GM19328 (cell line): ENCODE data around the gene NACC2.

Experiments
- ATAC-seq: cut with Tn5 transposase; IDR thresholded peaks from one replicate; pipeline ENCODE4 v1.9.1; 2021; ENCODE audit warnings: mild to moderate bottlenecking, moderate library complexity; ENCODE audit not compliant: unreplicated experiment

Gene NACC2

GRCh38 chr9:135998410-135999071 is 96.5 kb downstream of the NACC2 start:
- ATAC-seq, result no peak

GRCh38 chr9:135998016-135998380 is 97.1 kb downstream of the NACC2 start:
- ATAC-seq, result no peak

- no peak for ATAC-seq
Observed at GRCh38 chr9:135997090-135998015, 97.7 kb downstream of the NACC2 start.

- ATAC-seq, result no peak
Observed at GRCh38 chr9:135995816-135996215, 99.3 kb downstream of the NACC2 start.

- no peak for ATAC-seq
Observed at GRCh38 chr9:135994501-135995192, 100.4 kb downstream of the NACC2 start.

GRCh38 chr9:135993765-135994500 is 101.2 kb downstream of the NACC2 start:
- no peak for ATAC-seq

- ATAC-seq, result no peak
Observed at GRCh38 chr9:135993409-135993742, 101.7 kb downstream of the NACC2 start.

- ATAC-seq, result no peak
Observed at GRCh38 chr9:135992486-135993408, 102.3 kb downstream of the NACC2 start.

- ATAC-seq, result no peak
Observed at GRCh38 chr9:135991771-135992170, 103.3 kb downstream of the NACC2 start.

GRCh38 chr9:135990468-135991429 is 104.3 kb downstream of the NACC2 start:
- no peak for ATAC-seq

GRCh38 chr9:135989722-135990467 is 105.2 kb downstream of the NACC2 start:
- no peak for ATAC-seq

GRCh38 chr9:135989157-135989556 is 105.9 kb downstream of the NACC2 start:
- ATAC-seq, result no peak

- no peak for ATAC-seq
Observed at GRCh38 chr9:135988493-135988892, 106.6 kb downstream of the NACC2 start.

- ATAC-seq, result no peak
Observed at GRCh38 chr9:135987838-135988404, 107.2 kb downstream of the NACC2 start.

- ATAC-seq, result no peak
Observed at GRCh38 chr9:135986605-135987004, 108.5 kb downstream of the NACC2 start.

- no peak for ATAC-seq
Observed at GRCh38 chr9:135985889-135986288, 109.2 kb downstream of the NACC2 start.

- ATAC-seq, result no peak
Observed at GRCh38 chr9:135985459-135985774, 109.7 kb downstream of the NACC2 start.
